ENCODE results near the gene VEPH1.

VEPH1 gene

DNA sequence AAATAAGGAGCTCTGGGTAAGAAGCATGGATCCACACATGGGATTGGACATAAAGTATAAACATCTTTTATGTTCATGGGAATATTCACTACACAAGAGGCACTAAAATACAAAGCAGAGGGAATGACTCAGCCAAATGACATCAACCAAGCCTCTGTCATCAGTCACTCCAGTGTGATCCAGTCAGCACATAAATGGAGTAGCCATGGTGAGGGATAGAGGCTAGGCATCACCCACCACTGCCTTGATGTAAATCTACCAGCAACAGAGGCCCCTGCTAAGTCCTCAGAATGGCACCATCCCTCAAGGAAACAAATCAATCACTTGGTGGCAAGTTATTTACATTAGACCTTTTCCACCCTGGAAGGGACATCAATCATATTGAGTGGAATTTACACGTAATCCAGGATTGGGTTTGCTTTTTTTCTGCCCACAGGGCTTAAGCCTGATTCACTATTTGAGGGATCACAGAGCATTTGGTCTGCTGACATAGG is 27.2 kb downstream of the VEPH1 start:
- no peak for DNase-seq (ENCODE audit: low read depth)

GRCh38 chr3:157472648-157473047 is 30.6 kb downstream of the VEPH1 start:
- no peak for DNase-seq (ENCODE audit: low read depth)

DNA sequence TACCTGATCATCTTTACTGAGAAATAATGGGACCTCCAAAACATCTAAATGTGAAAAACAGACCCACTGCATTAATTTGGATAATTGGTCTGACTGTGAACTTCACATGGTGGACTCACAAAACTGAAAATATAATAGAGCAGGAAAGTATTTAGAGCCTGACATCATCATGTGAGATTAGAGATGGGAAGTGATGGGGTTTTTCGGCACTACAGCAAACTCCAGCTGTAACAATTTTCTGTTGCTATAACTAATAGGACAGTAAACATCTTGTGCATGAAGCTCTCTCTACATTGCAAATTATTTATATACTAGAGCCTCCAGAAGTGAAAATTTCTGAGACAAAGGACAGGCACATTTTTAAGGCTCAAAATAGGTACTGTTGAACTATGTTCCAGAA is 32.2 kb downstream of the VEPH1 start:
- no peak for DNase-seq (ENCODE audit: low read depth)

- no peak for DNase-seq (ENCODE audit: low read depth)
Measured at GRCh38 chr3:157469561-157470294, 33.5 kb downstream of the VEPH1 start.

DNA sequence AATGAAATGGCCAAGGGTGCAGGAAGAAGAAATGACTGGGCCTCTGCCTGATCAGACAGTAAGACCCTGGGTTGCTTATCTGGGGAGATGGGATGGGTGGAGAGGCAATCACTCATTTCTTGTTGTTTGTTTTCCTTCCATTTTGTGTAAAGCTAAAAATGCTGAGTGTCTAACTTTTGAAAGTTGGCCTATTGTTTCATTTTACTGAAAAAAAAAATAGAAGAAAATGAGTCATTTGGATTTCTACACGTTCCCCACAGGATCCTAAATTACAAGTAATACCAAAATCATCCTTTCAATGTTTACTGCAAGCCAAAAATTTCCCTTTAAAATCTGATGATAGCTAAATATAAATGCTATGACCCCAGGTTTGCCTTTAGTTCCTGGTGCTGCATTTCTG is 36.0 kb downstream of the VEPH1 start:
- DNase-seq (ENCODE audit: low read depth) = no peak

DNA sequence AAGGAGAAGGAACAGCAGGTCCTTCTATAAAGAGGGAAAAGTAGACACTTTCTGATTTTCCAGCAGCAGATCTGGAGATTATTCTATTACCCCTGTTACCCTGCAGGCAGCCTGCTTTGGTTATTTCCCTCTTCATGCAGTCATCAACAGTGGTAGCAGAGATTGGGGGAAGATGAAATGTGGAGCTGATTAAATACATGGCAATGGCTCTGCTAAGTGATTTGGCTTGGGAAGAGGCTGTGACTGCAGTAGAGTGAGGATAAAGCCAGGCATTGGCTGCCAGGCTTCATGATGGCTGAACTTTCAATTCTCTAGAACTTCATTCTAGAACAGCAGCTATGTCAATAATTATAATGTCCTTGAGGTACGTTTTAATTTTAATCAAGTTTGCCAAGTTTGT is 37.5 kb downstream of the VEPH1 start:
- DNase-seq (ENCODE audit: low read depth) = no peak

- no peak for DNase-seq (ENCODE audit: low read depth)
Measured at GRCh38 chr3:157464321-157464720, 38.9 kb downstream of the VEPH1 start.

DNA sequence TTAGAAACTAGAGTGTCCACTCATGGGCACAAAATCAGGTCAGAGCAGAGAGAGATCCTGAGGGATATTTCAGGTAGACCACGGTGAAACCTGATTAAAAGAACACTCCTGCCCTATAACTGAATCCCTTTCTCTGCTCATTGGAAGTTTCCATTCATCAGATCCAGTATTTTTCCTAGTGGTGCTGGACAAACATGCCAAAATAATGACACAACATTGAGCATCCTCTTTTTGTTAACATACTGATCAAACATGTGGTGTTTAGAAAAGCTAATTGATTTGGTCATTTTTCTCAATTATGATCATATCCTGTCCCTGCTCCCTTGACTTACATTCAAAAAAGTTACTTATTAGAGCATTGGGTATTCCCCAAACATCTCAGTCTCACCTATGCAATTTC is 39.4 kb downstream of the VEPH1 start:
- DNase-seq (ENCODE audit: low read depth) = no peak

- DNase-seq (ENCODE audit: low read depth) = no peak
Measured at GRCh38 chr3:157460253-157460652, 43.0 kb downstream of the VEPH1 start.

GRCh38 chr3:157459706-157460105 is 43.5 kb downstream of the VEPH1 start:
- DNase-seq (ENCODE audit: low read depth) = no peak

- no peak for DNase-seq (ENCODE audit: low read depth)
Measured at GRCh38 chr3:157453824-157454223, 49.4 kb downstream of the VEPH1 start.

DNA sequence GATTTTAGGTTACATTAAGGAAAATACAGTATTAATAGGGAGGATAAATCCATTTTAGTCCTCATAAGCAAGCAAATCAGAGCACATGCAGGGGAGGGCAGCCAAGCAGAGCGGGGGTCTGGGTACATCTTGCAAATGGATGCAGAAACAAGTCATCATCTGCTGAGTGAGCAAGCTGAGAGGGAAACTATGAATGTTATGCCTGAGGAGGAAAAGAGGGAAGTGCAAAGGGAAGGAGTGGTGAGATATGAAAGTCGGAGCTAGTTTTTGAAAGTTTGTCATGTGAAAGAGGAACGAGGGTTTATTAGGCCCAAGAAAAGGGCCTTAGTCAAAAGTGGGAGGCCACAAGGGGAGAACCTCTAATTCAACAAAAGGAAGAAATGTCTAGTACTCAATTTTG is 51.1 kb downstream of the VEPH1 start:
- no peak for DNase-seq (ENCODE audit: low read depth)

GRCh38 chr3:157447026-157447694 is 56.1 kb downstream of the VEPH1 start:
- DNase-seq (ENCODE audit: low read depth) = no peak

DNA sequence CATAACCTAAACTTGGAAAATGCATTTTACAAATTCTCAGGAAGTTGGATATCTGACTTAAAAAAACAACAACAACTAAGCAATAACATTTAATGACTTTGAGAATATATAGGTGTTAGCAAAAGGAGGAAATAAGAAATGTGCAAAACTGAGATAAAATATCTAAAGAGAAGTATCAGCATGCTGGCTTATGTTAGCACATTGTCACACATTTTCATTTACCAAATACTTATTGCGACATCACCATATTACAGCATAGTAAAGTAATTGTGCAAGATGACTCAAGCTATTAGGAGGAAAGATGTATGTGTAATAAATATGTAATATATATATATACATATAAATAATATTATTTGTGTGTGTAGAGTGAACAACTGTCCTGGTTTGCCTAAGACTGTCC is 57.4 kb downstream of the VEPH1 start:
- DNase-seq (ENCODE audit: low read depth) = no peak

GRCh38 chr3:157444797-157445184 is 58.4 kb downstream of the VEPH1 start:
- no peak for DNase-seq (ENCODE audit: low read depth)

DNA sequence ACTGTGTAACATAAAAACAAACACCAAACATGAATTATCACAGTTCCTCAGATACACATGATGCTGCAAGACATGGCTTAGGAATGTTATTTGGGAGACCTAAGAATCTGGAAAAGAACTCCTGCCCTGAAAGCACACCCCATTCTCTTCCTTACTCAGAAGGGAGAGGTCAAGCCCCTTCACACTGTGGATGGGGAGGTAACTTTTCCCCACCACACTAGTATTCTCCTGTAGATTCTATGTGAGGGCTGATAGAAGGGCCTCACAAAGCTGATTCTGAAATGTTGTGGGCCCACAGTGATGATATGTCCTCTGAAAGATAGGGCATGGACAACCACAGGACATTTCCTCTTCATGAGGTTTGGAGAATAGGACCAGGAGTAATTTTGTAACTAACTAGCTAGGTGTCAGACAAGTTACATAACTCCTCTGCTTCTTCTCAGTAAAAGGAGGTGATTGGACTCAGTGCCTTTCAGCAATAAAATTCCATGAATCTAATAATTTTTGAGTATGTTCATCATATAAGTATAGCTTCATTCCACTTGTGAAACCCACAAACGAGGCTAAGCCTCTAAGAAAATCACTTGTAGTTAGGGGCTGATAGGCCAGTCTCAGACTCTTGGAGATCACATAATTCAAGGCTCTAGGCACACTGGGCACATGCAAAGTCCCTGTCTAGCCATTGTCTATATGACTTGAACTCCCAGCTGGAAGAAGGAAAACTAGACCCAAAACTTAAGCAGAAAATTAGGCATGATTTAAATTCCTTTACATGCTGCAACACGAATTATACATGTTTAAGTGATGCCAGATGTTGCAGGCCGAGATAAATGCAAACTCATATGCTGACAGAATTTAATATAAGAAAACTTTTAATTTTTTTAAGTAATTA is 59.1 kb downstream of the VEPH1 start:
- no peak for DNase-seq (ENCODE audit: low read depth)

DNA sequence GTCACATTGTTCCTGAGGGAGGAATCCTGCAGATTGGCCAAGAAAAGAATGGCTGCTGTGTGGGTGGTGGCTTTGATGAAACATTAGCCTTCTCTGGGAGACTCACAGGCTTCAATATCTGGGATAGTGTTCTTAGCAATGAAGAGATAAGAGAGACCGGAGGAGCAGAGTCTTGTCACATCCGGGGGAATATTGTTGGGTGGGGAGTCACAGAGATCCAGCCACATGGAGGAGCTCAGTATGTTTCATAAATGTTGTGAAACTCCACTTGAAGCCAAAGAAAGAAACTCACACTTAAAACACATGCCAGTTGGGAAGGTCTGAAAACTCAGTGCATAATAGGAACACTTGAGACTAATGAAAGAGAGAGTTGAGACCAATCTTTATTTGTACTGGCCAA is 60.5 kb downstream of the VEPH1 start:
- DNase-seq (ENCODE audit: low read depth) = no peak

GRCh38 chr3:157441102-157441624 is 62.1 kb downstream of the VEPH1 start:
- no peak for DNase-seq (ENCODE audit: low read depth)

DNA sequence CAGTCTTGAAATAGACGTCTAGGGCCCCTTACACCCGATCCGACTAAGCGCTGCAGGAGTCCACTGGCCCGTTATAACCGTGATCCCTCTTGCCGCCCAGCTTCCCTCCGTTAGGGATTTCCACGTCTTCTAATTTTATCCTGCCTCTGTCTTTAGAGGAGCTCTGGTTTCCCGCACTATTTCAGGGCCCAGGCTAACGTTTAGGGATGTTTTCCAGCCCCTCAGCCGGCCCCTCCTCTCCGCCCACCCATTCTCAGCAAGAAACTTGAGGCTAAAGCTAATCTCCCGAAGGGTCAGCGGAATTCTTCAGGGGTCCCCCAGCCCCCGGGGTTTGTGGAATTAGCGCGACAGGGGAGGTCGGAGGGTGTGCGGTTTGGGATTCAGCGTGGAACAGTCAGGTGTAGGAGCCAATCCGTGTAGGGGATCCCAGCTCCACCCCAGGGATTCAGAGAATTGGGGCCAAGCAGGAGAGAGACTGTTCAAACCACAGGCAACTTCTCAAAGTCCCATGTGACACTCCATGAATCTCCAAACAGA is 65.0 kb downstream of the VEPH1 start:
- DNase-seq (ENCODE audit: low read depth) = no peak

GRCh38 chr3:157436583-157437291 is 66.5 kb downstream of the VEPH1 start, which contains the start of gene PTX3:
Gene PTX3, plus strand, starts transcription at chr3:157436850. Its CDS starts 84 bp downstream, at chr3:157436934.
- no peak for DNase-seq (ENCODE audit: low read depth)

DNA sequence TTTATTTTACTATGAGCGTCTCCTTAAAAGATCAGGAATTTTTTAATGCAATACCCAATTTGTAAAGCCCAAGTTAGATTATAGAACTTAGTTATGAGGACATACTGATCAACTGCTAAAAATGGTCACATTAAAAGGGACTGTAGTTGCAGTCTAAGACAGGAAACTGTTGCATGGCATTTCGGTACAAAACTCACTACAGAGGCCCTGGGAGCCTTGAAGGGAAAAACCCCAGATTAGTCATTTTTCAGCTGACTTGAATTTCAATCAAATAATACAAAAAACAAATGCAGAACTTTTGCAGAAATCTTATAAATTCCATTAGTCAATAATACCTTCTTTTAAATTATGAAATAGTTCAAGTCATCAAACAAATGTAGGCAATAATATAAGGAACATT is 73.5 kb downstream of the VEPH1 start:
- DNase-seq (ENCODE audit: low read depth) = no peak

Measured in T-helper 22 cell (primary cell).